ENCODE results near the gene DNAJB6. TPM values are rescaled to one million over a fixed set of nuclear protein-coding genes. Genes with fewer than 3 reads are reported as not detected.

The DNAJB6 gene
- total RNA-seq, 1 experiment from 2014 or later: 201 TPM

- CTCF ChIA-PET: no interaction called here
- no peaks in the 10 kb centered on the region for H3K9me3 ChIP-seq (ENCODE audit: control insufficient read depth, insufficient read depth, low read depth, low read length)
- no peak overlapping the region for H3K4me3 ChIP-seq (ENCODE audit: low read depth in 2 of 2, low read length in 2 of 2)
- no TSS peak for BruUV-seq (replicated peaks)
- ATAC-seq: no peak
- intact Hi-C loops (cut with micrococcal nuclease; ENCODE audit: unreplicated experiment) (no loop called here), in situ Hi-C loops (cut with HindIII; ENCODE audit: low pct_unique_long_range_greater_than_20kb, low sequenced_read_pairs) (no loop called here)
- H3K27me3 ChIP-seq (ENCODE audit: control insufficient read depth, insufficient read depth, low read length): no peaks in the 10 kb centered on the region
- no peaks in the 10 kb centered on the region for H3K4me1 ChIP-seq (ENCODE audit: control insufficient read depth, insufficient read depth, low read length)
- no peak for DNase-seq (ENCODE audit: low read depth, low spot score)
- no peak overlapping the region for H3K27ac ChIP-seq (ENCODE audit: low read length)
- POLR2A ChIA-PET: no interaction called here
- TF ChIP-seq CTCF (IDR thresholded peaks at IDR 0.05): no peak
- TF ChIP-seq REST (IDR thresholded peaks at IDR 0.05; ENCODE audit: insufficient read depth in 1 of 2, low read depth in 2 of 2, low read length in 1 of 2): no peak
- TF ChIP-seq POLR2AphosphoS5 (IDR thresholded peaks at IDR 0.05; ENCODE audit: low read depth, low read length): no peak
- no peak for TF ChIP-seq SIN3A (IDR thresholded peaks at IDR 0.05; ENCODE audit: borderline replicate concordance, insufficient read depth, low read depth, low read length)
- TF ChIP-seq TCF7L2 (IDR thresholded peaks at IDR 0.05; ENCODE audit: low read depth, low read length): no peak
- H3K36me3 ChIP-seq (ENCODE audit: control insufficient read depth, insufficient read depth, low read length): no peaks in the 10 kb centered on the region
These were observed 108.0 kb downstream of the DNAJB6 start for GRCh38 chr7:157444843-157445135.

- in situ Hi-C loops (cut with HindIII; ENCODE audit: low pct_unique_long_range_greater_than_20kb, low sequenced_read_pairs) (no loop called here), intact Hi-C loops (cut with micrococcal nuclease; ENCODE audit: unreplicated experiment) (no loop called here)
- TF ChIP-seq TCF7L2 (IDR thresholded peaks at IDR 0.05; ENCODE audit: low read depth, low read length): no peak
- no peak for TF ChIP-seq CTCF (IDR thresholded peaks at IDR 0.05)
- TF ChIP-seq POLR2AphosphoS5 (IDR thresholded peaks at IDR 0.05; ENCODE audit: low read depth, low read length): no peak
- TF ChIP-seq REST (IDR thresholded peaks at IDR 0.05; ENCODE audit: insufficient read depth in 1 of 2, low read depth in 2 of 2, low read length in 1 of 2): no peak
- TF ChIP-seq SIN3A (IDR thresholded peaks at IDR 0.05; ENCODE audit: borderline replicate concordance, insufficient read depth, low read depth, low read length): no peak
- no peaks in the 10 kb centered on the region for H3K4me1 ChIP-seq (ENCODE audit: control insufficient read depth, insufficient read depth, low read length)
- POLR2A ChIA-PET: no interaction called here
- no peaks in the 10 kb centered on the region for H3K9me3 ChIP-seq (ENCODE audit: control insufficient read depth, insufficient read depth, low read depth, low read length)
- H3K27ac ChIP-seq (ENCODE audit: low read length): no peak overlapping the region
- H3K4me3 ChIP-seq (ENCODE audit: low read depth in 2 of 2, low read length in 2 of 2): no peak overlapping the region
- ATAC-seq (no peak), DNase-seq (ENCODE audit: low read depth, low spot score) (no peak)
- BruUV-seq (replicated peaks): no TSS peak
- H3K27me3 ChIP-seq (ENCODE audit: control insufficient read depth, insufficient read depth, low read length): no peaks in the 10 kb centered on the region
- CTCF ChIA-PET: no interaction called here
- no peaks in the 10 kb centered on the region for H3K36me3 ChIP-seq (ENCODE audit: control insufficient read depth, insufficient read depth, low read length)
These were observed 108.6 kb downstream of the DNAJB6 start for GRCh38 chr7:157445246-157445955.
